Measurements from ENCODE around the gene HERC6.
"Not testable (repeated sequence)": the region's sequence is repeated elsewhere in the genome, so short reads cannot be mapped to it uniquely, and the experiment has no call there.

HERC6 gene

GRCh38 chr4:88378691-88379559 is at the start of gene HERC6:
TSS of gene HERC6 (plus strand) at chr4:88378852. CDS start at chr4:88378922, 70 bp downstream.
- peak; percentile 86 for DNase-seq

- no peak for DNase-seq
Observed at GRCh38 chr4:88333741-88334405, 44.8 kb upstream of the HERC6 start.

GRCh38 chr4:88335092-88335665 is 43.5 kb upstream of the HERC6 start:
- DNase-seq: no peak

- no peak for DNase-seq
Observed at GRCh38 chr4:88341227-88342192, 37.1 kb upstream of the HERC6 start.

- DNase-seq: not testable (repeated sequence)
Observed at GRCh38 chr4:88346902-88347301, 31.8 kb upstream of the HERC6 start.

GRCh38 chr4:88348761-88349160 is 29.9 kb upstream of the HERC6 start:
- not testable (repeated sequence) for DNase-seq

- no peak for DNase-seq
Observed at GRCh38 chr4:88350786-88351185, 27.9 kb upstream of the HERC6 start.

GRCh38 chr4:88352062-88352740 is 26.5 kb upstream of the HERC6 start:
- no peak for DNase-seq

- no peak for DNase-seq
Observed at GRCh38 chr4:88353324-88353723, 25.3 kb upstream of the HERC6 start.

- DNase-seq: no peak
Observed at GRCh38 chr4:88356771-88357170, 21.9 kb upstream of the HERC6 start.

- DNase-seq: no peak
Observed at GRCh38 chr4:88357262-88357661, 21.4 kb upstream of the HERC6 start.

GRCh38 chr4:88359558-88359957 is 19.1 kb upstream of the HERC6 start:
- DNase-seq: no peak

- DNase-seq: no peak
Observed at GRCh38 chr4:88360256-88360655, 18.4 kb upstream of the HERC6 start.

GRCh38 chr4:88360791-88361190 is 17.9 kb upstream of the HERC6 start:
- DNase-seq: no peak

GRCh38 chr4:88361217-88361773 is 17.4 kb upstream of the HERC6 start:
- DNase-seq: not testable (repeated sequence)

GRCh38 chr4:88366460-88366859 is 12.2 kb upstream of the HERC6 start:
- DNase-seq: no peak

- no peak for DNase-seq
Observed at GRCh38 chr4:88367826-88368225, 10.8 kb upstream of the HERC6 start.

GRCh38 chr4:88369180-88369812 is 9.4 kb upstream of the HERC6 start:
- peak; percentile 12 for DNase-seq

GRCh38 chr4:88381123-88381522 is 2.5 kb downstream of the HERC6 start:
- DNase-seq: no peak

- no peak for DNase-seq
Observed at GRCh38 chr4:88382621-88383020, 4.0 kb downstream of the HERC6 start.

GRCh38 chr4:88390128-88390527 is 11.5 kb downstream of the HERC6 start:
- DNase-seq: no peak

All from COR-L47 (cell line).